Keratinocyte (primary cell): ENCODE results near the gene PPP5C. TPM values are rescaled to one million over a fixed set of nuclear protein-coding genes. Genes with fewer than 3 reads are reported as not detected.

ENCODE experiments used
- DNase-seq: peaks from one replicate; pipeline ENCODE4 v3.0.0-alpha.2; 2011; ENCODE audit warnings: low read depth, missing footprints, low spot score
- FAIRE-seq: peaks from 2 replicates; lab custom pipeline; 2011; peaks lifted over from hg19 to GRCh38; lab: Jason Lieb, UNC
- H2AFZ ChIP-seq: 2 replicates; pipeline ENCODE4 v1.6.0; 2012; ENCODE audit warnings: low read length, control low read depth, inconsistent platforms; ENCODE audit not compliant: control insufficient read depth
- H3K27ac ChIP-seq: 2 replicates; pipeline ENCODE4 v1.5.1; 2011; ENCODE audit warnings: low read length; ENCODE audit not compliant: control insufficient read depth, insufficient read depth
- H3K27me3 ChIP-seq: 3 replicates; pipeline ENCODE4 v1.6.0; 2011; ENCODE audit warnings: low read length; ENCODE audit not compliant: control insufficient read depth, insufficient read depth; ENCODE audit errors: extremely low read depth
- H3K36me3 ChIP-seq, 2 experiments: 2 replicates in 1 of 2; 3 replicates in 1 of 2; pipeline ENCODE4 v1.5.1; 2011; ENCODE audit warnings: low read length in 2 of 2, mild to moderate bottlenecking in 1 of 2; ENCODE audit not compliant: control insufficient read depth in 2 of 2, insufficient read depth in 2 of 2; ENCODE audit errors: extremely low read depth in 1 of 2
- H3K4me1 ChIP-seq: 3 replicates; pipeline ENCODE4 v1.5.1; 2011; ENCODE audit warnings: low read length; ENCODE audit not compliant: control insufficient read depth, insufficient read depth; ENCODE audit errors: extremely low read depth
- H3K4me2 ChIP-seq: 3 replicates; pipeline ENCODE4 v1.6.0; 2011; ENCODE audit warnings: low read depth, low read length; ENCODE audit not compliant: control insufficient read depth, insufficient read depth; ENCODE audit errors: extremely low read depth
- H3K4me3 ChIP-seq, 3 experiments: fragments of 200-600 bp in 1 of 3; sonication (generic) in 1 of 3; 2 replicates in 2 of 3; 3 replicates in 1 of 3; pipeline ENCODE4 v1.5.1; 2011 to 2016; ENCODE audit warnings: low read length in 3 of 3, mild to moderate bottlenecking in 3 of 3, control low read depth in 2 of 3, inconsistent platforms in 1 of 3, low read depth in 1 of 3, mixed read lengths in 1 of 3, mixed run types in 1 of 3, moderate library complexity in 1 of 3; ENCODE audit not compliant: control insufficient read depth in 2 of 3, insufficient read depth in 2 of 3; ENCODE audit errors: extremely low read depth in 1 of 3
- H3K79me2 ChIP-seq: 2 replicates; pipeline ENCODE4 v1.6.0; 2012; ENCODE audit warnings: low read length; ENCODE audit not compliant: control insufficient read depth, insufficient read depth
- H3K9ac ChIP-seq: 3 replicates; pipeline ENCODE4 v1.6.0; 2011; ENCODE audit warnings: low read length; ENCODE audit not compliant: control insufficient read depth, insufficient read depth; ENCODE audit errors: extremely low read depth
- H3K9me1 ChIP-seq: 3 replicates; pipeline ENCODE4 v1.6.0; 2011; ENCODE audit warnings: low read length; ENCODE audit not compliant: control insufficient read depth, insufficient read depth; ENCODE audit errors: extremely low read depth
- H3K9me3 ChIP-seq: 2 replicates; pipeline ENCODE4 v1.5.1; 2012; ENCODE audit warnings: low read depth, low read length; ENCODE audit not compliant: control insufficient read depth
- H4K20me1 ChIP-seq: 3 replicates; pipeline ENCODE4 v1.6.0; 2011; ENCODE audit warnings: low read length; ENCODE audit not compliant: control insufficient read depth, insufficient read depth; ENCODE audit errors: extremely low read depth
- CTCF ChIP-seq, 3 experiments: IDR thresholded peaks in 1 of 3; conservative IDR thresholded peaks in 1 of 3; optimal IDR thresholded peaks in 1 of 3; 2 replicates in 2 of 3; 3 replicates in 1 of 3; pipeline versions ENCODE3 to v1.5.1; 2011; ENCODE audit warnings: low read length in 3 of 3, mild to moderate bottlenecking in 3 of 3, moderate library complexity in 2 of 3, control low read depth in 1 of 3, inconsistent platforms in 1 of 3; ENCODE audit not compliant: insufficient read depth in 2 of 3; ENCODE audit errors: extremely low read depth in 1 of 3
- EZH2 ChIP-seq: IDR thresholded peaks from one replicate; pipeline ENCODE4 v1.6.1; 2012; ENCODE audit warnings: inconsistent platforms, mild to moderate bottlenecking, low read length, moderate library complexity
- dilution Hi-C: fragments of 300-500 bp; cut with MboI; formaldehyde crosslinking; loops from one replicate; pipeline ENCODE4 v1.7.0; 2020; ENCODE audit warnings: low sequenced_read_pairs; ENCODE audit not compliant: extremely low pct_ligation_motif_present
- polyA plus RNA-seq, 5 experiments: library from polyadenylated mRNA; depleted of rRNA in 3 of 5; stranded (reverse) in 3 of 5; stranded (forward) in 1 of 5; unstranded in 1 of 5; fragments of >200 nt; gene quantifications; 1 replicate in 1 of 5; 2 replicates in 3 of 5; 3 replicates in 1 of 5; pipeline versions ENCODE4 v1.2.1 to v1.2.3, GENCODE V29; 2011 to 2012; ENCODE audit warnings: missing spikeins in 2 of 5, low read depth in 1 of 5, low replicate concordance in 1 of 5

PPP5C gene
- polyA plus RNA-seq, 1 donor (not counting 4 experiments of a cell fraction or from before 2014, with no cell fraction given) = 97.5 TPM

GRCh38 chr19:46306501-46306900 is 40.4 kb upstream of the PPP5C start:
- no peak overlapping the region for H2AFZ ChIP-seq
- no peaks in the 10 kb centered on the region for H3K27me3 ChIP-seq
- H3K27ac ChIP-seq = no peak overlapping the region
- peaks cover 2% of the 10 kb centered on the region for H3K9me3 ChIP-seq
- DNase-seq (no peak), FAIRE-seq (no peak)
- H3K4me2 ChIP-seq = no peak overlapping the region
- peaks cover 2% of the 10 kb centered on the region for H3K4me1 ChIP-seq
- H3K79me2 ChIP-seq = no peaks in the 10 kb centered on the region
- TF ChIP-seq CTCF (optimal IDR thresholded peaks at IDR 0.05 in 1 of 3, IDR thresholded peaks at IDR 0.05 in 1 of 3, conservative IDR thresholded peaks at IDR 0.05 in 1 of 3; ENCODE audit: extremely low read depth in 1 of 3, insufficient read depth in 2 of 3, low read length in 3 of 3) (no peak), EZH2 (no peak)
- no peaks in the 10 kb centered on the region for H3K9me1 ChIP-seq
- H3K36me3 ChIP-seq = no peaks in the 10 kb centered on the region
- H4K20me1 ChIP-seq = no peaks in the 10 kb centered on the region
- dilution Hi-C loops = no loop called here
- H3K9ac ChIP-seq = no peak overlapping the region
- no peak overlapping the region for H3K4me3 ChIP-seq

DNA sequence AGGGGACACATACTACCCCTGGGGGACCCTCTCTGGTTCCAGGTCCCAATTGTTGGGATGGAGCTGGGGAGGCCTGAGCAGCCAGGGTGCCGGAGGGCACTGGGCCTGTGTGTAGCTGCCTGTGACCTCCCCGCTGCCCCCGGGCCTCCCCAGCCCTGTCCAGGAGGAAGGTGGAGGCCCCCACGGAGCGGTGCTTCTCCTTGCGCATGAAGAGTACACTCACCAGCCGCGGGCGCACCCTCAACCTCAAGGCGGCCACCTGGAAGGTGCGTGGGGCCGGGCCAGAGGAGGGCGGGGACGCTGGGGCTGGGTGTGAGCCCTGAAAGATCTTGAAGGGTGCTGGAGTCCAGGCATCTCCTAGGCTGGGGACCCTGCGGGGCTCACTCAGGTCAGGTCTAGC is 38.4 kb upstream of the PPP5C start:
- Histone ChIP-seq H3K36me3 (no peaks in the 10 kb centered on the region), H3K27ac (no peak overlapping the region), H3K4me1 (peaks cover 2% of the 10 kb centered on the region), H3K79me2 (no peaks in the 10 kb centered on the region), H4K20me1 (no peaks in the 10 kb centered on the region), H3K4me2 (no peak overlapping the region), H3K9me1 (no peaks in the 10 kb centered on the region), H3K9ac (no peak overlapping the region), H2AFZ (no peak overlapping the region), H3K27me3 (no peaks in the 10 kb centered on the region), H3K9me3 (peaks cover 2% of the 10 kb centered on the region), H3K4me3 (no peak overlapping the region)
- dilution Hi-C loops = no loop called here
- FAIRE-seq (no peak), DNase-seq (no peak)
- TF ChIP-seq CTCF (optimal IDR thresholded peaks at IDR 0.05 in 1 of 3, IDR thresholded peaks at IDR 0.05 in 1 of 3, conservative IDR thresholded peaks at IDR 0.05 in 1 of 3; ENCODE audit: extremely low read depth in 1 of 3, insufficient read depth in 2 of 3, low read length in 3 of 3) (no peak), EZH2 (no peak)
